ENCODE data around the gene ZCCHC7.

DNA sequence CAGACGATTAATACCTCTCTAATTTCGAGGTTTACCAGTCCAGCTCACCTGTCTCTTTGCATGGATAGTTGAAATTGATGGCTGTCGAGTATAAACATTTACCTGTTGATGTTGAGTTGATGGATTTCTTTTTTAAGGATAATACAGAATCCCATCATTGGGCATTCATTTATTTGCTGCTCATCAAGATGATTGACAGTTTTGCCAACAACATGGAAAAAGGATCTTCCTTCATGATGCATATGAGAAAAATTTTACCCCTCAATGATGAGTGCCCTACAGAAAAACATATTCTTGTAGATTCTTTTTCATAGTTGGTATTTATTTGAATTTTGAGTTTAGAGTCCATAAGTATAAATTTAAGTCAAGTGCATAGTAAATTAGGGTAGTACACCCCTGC, 59.2 kb downstream of the ZCCHC7 start:
- TF ChIP-seq POLR2AphosphoS5 (IDR thresholded peaks at IDR 0.05; ENCODE audit: low read depth) (no peak), EZH2 (IDR thresholded peaks at IDR 0.05; ENCODE audit: low read depth, unreplicated experiment) (no peak), EZH2phosphoT487 (IDR thresholded peaks at IDR 0.05; ENCODE audit: unreplicated experiment) (no peak), CREB1 (CRISPR knock-in tag; IDR thresholded peaks at IDR 0.05; ENCODE audit: low read depth) (no peak), JUNB (IDR thresholded peaks at IDR 0.05; ENCODE audit: unreplicated experiment) (no peak), NANOG (IDR thresholded peaks at IDR 0.05; ENCODE audit: borderline replicate concordance) (no peak), ZNF114 (CRISPR knock-in tag; IDR thresholded peaks at IDR 0.05) (no peak), ZNF331 (CRISPR knock-in tag; IDR thresholded peaks at IDR 0.05; ENCODE audit: low read depth) (no peak), STAT1 (IDR thresholded peaks at IDR 0.05; ENCODE audit: unreplicated experiment) (no peak)
- TF ChIP-seq, protein P1, sequence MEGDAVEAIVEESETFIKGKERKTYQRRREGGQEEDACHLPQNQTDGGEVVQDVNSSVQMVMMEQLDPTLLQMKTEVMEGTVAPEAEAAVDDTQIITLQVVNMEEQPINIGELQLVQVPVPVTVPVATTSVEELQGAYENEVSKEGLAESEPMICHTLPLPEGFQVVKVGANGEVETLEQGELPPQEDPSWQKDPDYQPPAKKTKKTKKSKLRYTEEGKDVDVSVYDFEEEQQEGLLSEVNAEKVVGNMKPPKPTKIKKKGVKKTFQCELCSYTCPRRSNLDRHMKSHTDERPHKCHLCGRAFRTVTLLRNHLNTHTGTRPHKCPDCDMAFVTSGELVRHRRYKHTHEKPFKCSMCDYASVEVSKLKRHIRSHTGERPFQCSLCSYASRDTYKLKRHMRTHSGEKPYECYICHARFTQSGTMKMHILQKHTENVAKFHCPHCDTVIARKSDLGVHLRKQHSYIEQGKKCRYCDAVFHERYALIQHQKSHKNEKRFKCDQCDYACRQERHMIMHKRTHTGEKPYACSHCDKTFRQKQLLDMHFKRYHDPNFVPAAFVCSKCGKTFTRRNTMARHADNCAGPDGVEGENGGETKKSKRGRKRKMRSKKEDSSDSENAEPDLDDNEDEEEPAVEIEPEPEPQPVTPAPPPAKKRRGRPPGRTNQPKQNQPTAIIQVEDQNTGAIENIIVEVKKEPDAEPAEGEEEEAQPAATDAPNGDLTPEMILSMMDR (conservative IDR thresholded peaks at IDR 0.05; ENCODE audit: low read depth in 2 of 2): no peak
- TF ChIP-seq, protein P2, sequence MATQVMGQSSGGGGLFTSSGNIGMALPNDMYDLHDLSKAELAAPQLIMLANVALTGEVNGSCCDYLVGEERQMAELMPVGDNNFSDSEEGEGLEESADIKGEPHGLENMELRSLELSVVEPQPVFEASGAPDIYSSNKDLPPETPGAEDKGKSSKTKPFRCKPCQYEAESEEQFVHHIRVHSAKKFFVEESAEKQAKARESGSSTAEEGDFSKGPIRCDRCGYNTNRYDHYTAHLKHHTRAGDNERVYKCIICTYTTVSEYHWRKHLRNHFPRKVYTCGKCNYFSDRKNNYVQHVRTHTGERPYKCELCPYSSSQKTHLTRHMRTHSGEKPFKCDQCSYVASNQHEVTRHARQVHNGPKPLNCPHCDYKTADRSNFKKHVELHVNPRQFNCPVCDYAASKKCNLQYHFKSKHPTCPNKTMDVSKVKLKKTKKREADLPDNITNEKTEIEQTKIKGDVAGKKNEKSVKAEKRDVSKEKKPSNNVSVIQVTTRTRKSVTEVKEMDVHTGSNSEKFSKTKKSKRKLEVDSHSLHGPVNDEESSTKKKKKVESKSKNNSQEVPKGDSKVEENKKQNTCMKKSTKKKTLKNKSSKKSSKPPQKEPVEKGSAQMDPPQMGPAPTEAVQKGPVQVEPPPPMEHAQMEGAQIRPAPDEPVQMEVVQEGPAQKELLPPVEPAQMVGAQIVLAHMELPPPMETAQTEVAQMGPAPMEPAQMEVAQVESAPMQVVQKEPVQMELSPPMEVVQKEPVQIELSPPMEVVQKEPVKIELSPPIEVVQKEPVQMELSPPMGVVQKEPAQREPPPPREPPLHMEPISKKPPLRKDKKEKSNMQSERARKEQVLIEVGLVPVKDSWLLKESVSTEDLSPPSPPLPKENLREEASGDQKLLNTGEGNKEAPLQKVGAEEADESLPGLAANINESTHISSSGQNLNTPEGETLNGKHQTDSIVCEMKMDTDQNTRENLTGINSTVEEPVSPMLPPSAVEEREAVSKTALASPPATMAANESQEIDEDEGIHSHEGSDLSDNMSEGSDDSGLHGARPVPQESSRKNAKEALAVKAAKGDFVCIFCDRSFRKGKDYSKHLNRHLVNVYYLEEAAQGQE (IDR thresholded peaks at IDR 0.05; ENCODE audit: unreplicated experiment): no peak
- TF ChIP-seq, protein P3, sequence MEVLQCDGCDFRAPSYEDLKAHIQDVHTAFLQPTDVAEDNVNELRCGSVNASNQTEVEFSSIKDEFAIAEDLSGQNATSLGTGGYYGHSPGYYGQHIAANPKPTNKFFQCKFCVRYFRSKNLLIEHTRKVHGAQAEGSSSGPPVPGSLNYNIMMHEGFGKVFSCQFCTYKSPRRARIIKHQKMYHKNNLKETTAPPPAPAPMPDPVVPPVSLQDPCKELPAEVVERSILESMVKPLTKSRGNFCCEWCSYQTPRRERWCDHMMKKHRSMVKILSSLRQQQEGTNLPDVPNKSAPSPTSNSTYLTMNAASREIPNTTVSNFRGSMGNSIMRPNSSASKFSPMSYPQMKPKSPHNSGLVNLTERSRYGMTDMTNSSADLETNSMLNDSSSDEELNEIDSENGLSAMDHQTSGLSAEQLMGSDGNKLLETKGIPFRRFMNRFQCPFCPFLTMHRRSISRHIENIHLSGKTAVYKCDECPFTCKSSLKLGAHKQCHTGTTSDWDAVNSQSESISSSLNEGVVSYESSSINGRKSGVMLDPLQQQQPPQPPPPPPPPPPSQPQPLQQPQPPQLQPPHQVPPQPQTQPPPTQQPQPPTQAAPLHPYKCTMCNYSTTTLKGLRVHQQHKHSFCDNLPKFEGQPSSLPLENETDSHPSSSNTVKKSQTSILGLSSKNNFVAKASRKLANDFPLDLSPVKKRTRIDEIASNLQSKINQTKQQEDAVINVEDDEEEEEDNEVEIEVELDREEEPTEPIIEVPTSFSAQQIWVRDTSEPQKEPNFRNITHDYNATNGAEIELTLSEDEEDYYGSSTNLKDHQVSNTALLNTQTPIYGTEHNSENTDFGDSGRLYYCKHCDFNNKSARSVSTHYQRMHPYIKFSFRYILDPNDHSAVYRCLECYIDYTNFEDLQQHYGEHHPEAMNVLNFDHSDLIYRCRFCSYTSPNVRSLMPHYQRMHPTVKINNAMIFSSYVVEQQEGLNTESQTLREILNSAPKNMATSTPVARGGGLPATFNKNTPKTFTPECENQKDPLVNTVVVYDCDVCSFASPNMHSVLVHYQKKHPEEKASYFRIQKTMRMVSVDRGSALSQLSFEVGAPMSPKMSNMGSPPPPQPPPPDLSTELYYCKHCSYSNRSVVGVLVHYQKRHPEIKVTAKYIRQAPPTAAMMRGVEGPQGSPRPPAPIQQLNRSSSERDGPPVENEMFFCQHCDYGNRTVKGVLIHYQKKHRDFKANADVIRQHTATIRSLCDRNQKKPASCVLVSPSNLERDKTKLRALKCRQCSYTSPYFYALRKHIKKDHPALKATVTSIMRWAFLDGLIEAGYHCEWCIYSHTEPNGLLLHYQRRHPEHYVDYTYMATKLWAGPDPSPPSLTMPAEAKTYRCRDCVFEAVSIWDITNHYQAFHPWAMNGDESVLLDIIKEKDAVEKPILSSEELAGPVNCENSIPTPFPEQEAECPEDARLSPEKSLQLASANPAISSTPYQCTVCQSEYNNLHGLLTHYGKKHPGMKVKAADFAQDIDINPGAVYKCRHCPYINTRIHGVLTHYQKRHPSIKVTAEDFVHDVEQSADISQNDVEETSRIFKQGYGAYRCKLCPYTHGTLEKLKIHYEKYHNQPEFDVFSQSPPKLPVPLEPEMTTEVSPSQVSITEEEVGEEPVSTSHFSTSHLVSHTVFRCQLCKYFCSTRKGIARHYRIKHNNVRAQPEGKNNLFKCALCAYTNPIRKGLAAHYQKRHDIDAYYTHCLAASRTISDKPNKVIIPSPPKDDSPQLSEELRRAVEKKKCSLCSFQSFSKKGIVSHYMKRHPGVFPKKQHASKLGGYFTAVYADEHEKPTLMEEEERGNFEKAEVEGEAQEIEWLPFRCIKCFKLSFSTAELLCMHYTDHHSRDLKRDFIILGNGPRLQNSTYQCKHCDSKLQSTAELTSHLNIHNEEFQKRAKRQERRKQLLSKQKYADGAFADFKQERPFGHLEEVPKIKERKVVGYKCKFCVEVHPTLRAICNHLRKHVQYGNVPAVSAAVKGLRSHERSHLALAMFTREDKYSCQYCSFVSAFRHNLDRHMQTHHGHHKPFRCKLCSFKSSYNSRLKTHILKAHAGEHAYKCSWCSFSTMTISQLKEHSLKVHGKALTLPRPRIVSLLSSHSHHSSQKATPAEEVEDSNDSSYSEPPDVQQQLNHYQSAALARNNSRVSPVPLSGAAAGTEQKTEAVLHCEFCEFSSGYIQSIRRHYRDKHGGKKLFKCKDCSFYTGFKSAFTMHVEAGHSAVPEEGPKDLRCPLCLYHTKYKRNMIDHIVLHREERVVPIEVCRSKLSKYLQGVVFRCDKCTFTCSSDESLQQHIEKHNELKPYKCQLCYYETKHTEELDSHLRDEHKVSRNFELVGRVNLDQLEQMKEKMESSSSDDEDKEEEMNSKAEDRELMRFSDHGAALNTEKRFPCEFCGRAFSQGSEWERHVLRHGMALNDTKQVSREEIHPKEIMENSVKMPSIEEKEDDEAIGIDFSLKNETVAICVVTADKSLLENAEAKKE (CRISPR knock-in tag; IDR thresholded peaks at IDR 0.05): no peak
- TF ChIP-seq, protein P4, sequence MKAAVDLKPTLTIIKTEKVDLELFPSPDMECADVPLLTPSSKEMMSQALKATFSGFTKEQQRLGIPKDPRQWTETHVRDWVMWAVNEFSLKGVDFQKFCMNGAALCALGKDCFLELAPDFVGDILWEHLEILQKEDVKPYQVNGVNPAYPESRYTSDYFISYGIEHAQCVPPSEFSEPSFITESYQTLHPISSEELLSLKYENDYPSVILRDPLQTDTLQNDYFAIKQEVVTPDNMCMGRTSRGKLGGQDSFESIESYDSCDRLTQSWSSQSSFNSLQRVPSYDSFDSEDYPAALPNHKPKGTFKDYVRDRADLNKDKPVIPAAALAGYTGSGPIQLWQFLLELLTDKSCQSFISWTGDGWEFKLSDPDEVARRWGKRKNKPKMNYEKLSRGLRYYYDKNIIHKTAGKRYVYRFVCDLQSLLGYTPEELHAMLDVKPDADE (IDR thresholded peaks at IDR 0.05): no peak
